Activated CD8-positive, alpha-beta memory T cell treated with anti-CD3 and anti-CD28 coated beads for 1 hour (primary cell): Measurements from ENCODE around the gene UBE3D.
"Not testable (repeated sequence)": the region's sequence is repeated elsewhere in the genome, so short reads cannot be mapped to it uniquely, and the experiment has no call there.

Experiments
- DNase-seq, 2 donors: peaks; one replicate each; pipeline ENCODE4 v3.0.0-alpha.2; 2020; ENCODE audit warnings: low read depth in 1 of 2; ENCODE audit errors: extremely low read depth in 1 of 2

The UBE3D gene

DNA sequence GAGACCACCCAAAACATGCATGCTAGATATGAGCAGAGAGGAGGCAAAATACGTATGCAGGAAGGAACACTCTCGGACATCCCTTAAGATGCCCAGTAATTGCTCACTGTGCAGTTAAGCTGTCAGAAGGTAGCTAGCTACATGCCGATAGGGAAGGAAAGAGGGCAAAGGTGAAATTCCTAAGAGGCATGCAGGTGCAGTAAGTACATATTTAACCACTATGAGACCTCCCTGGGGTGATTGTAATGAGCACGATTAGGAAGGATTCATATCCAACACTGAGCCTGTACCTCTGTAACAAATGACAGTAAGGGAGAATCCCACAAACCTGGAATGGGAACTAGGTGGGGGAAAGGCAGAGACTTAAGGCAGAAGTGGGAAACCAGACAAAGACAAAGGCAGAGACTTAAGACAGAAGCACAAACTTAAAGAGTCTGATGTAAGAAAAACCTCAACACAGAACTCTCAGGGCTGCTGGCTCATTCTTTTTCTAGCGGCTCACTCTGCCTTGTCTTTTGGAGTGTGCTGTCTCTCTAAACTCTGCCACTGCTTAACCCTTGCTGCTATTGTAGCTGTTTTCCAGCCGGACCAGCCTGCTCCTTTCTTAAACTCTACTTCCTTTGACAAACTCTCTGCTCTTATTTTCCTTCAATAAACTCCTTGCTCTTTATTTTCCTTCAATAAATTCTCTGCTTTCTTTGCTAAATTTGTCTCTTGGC is 148.1 kb downstream of the UBE3D start:
- no peak for DNase-seq

DNA sequence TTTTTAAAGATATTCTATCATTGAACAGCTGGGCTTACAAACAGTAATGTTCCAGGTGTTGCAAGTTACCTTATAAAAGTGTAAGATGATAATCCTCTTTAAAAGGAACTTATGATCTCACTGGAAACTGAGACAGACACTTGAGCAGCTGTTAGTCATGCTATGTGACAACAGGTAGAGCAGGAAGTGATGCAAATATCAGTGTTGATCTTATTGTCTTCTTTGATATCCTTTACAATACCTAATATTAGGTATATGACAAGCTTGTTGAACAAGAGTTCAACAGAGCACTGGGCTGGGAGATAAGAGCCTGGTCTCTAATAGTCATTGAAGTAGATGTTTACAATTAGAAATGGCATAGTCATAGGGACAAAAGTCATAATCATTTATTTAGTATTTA is 150.0 kb downstream of the UBE3D start:
- DNase-seq, result no peak

- DNase-seq, result no peak
Observed at GRCh38 chr6:82914511-82914910, 151.1 kb downstream of the UBE3D start.

DNA sequence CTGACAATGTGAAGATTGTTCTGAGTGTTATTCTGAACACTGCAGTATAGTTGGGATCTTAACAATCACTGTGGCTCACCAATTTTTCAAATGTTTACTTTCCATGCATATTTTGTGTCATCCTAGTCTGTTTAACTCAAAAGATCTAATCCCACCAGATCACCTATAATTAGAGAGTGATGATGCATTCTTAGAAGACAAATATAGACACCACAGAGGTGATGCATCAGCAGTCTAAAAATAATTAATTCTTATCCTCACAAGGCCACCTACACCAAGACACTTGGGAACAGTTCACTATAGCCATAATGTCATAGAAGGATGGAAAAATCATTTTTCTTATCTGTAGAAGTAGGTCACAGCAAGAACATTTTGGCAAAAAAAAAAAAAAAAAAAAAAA is 154.8 kb downstream of the UBE3D start:
- DNase-seq, result no peak

- no peak for DNase-seq
Observed at GRCh38 chr6:82910395-82910794, 155.2 kb downstream of the UBE3D start.

GRCh38 chr6:82909551-82909950 is 156.1 kb downstream of the UBE3D start:
- DNase-seq, result no peak

DNA sequence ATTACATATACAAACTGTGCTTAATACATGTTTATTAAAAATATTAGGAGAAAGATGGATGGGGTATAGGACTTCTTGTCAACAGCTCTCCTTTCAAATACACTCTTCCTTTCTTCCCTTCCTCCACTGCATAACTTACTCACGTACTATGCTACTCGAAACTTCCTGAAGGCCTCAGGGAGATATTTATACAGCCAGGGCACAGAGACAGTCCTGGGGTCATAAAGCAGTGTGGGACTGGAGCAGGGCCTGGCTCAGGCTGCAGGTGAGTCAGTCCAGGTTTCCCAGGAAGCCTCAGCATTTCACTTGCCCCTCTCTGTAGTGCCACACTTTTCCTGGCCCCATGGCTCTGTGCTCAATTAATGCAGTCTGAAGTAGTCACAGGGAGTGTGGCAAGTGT is 157.0 kb downstream of the UBE3D start:
- no peak for DNase-seq

DNA sequence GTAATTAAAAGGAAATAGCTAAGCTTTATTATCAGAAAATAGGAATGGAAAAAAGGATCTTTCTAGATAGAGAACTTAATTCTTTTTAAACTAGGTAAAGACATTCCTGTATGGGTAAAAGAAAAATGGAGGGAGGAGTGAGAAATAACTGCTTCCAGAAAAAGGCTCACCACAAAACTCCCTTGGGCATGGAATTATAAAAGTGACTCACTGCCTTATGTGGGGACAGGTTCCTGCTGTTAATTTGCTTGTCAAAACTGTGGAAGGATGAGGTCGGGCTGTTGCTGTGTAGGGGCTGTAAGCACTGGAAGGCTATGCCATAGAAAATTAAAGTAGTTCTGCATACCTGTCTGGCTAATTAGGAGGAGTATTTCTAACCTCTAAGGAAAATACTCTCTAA is 158.7 kb downstream of the UBE3D start:
- no peak for DNase-seq

DNA sequence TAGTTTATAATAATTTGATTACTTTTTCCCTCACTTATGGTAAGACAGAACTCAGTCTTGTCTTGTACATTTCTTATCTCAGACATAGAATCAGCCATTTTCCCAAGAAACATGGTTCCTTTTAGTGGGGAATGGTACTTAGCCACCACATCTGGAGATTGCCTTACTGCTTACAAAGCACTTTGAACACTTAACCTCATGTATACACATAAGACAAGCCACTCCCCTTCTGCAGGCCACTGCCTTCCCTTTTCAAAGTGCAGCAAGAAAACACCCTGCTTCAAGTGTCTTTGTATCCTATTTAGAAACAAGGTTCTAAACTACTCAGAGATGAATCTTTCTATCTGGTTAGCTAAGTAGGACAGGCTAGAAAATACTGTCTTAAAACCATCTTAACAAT is 159.2 kb downstream of the UBE3D start:
- DNase-seq, result no peak

DNA sequence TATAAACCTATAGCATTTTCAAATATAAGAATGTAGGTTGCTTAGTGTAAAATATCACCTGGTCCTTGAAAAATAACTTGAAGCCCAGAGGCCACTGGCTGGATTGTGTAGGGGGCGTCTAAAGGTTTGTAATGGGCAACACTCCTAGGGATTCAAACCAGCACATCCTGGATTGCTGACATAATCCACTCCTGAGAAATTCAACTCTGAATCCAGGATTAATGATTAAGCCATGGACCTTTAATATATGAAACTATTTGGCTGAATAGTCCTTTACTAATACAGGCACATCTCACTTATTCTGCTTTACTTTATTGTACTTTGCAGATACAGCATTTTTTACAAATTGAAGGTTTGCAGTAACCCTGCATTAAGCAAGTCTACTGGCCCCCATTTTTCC is 160.8 kb downstream of the UBE3D start:
- no peak for DNase-seq

- DNase-seq, result no peak
Observed at GRCh38 chr6:82904257-82904656, 161.4 kb downstream of the UBE3D start.

- DNase-seq, result no peak
Observed at GRCh38 chr6:82902290-82902689, 163.4 kb downstream of the UBE3D start.

GRCh38 chr6:82894653-82895259 is 170.9 kb downstream of the UBE3D start:
- DNase-seq, result no peak

GRCh38 chr6:82893889-82894652 is 171.6 kb downstream of the UBE3D start:
- DNase-seq, result no peak

GRCh38 chr6:82891503-82891902 is 174.1 kb downstream of the UBE3D start:
- DNase-seq, result not testable (repeated sequence)

- no peak for DNase-seq
Observed at GRCh38 chr6:82891076-82891475, 174.6 kb downstream of the UBE3D start.

GRCh38 chr6:82890240-82890639 is 175.4 kb downstream of the UBE3D start:
- no peak for DNase-seq

DNA sequence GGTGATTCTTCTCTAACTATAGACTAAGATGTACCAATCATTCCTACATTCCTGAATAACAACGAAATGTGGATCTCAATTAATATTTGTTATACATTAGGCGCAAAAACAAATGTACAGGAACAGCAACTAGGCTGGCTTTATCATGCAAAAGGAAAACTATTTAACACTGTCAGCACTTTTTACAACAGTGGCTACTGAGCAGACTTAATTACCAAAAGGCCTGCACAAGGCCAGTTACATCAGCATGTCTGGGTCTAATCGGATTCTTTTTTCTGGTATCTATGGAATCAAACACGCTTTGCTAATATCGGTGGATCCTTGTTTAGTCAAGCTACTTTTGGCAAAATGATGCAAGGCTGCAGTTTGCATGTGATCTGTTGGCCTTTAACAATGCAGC is 176.5 kb downstream of the UBE3D start:
- no peak for DNase-seq

DNA sequence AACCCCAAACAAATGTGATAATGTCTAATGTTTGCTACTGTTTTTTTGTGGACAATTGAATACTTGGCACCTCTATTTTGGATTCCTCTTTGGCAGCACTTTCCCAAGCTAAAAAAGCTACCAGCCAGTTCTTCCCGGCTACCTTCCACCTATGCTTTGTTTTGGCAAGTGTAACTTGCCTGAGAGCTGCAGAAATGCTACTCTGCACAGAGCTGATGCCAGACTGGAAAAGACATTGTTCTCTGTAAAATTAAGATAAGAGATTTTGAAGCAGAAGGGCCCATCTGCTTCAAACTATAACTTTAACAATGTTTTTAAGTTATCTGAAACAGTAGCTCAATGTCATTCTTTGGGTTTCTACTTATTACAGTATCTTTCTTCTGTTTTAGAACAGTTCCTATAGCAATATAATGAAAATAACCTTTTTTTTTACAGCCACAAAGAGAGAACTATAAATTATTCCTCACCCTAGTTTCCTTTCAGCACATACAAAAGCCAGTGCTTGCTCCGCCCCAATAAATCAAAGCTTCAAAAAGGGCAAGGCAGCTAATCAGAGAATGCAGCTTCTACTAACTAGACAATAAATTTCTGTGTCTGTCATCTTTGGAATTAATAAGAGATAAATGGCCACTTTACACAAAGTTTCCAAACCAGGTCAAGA is 183.1 kb downstream of the UBE3D start:
- no peak for DNase-seq

DNA sequence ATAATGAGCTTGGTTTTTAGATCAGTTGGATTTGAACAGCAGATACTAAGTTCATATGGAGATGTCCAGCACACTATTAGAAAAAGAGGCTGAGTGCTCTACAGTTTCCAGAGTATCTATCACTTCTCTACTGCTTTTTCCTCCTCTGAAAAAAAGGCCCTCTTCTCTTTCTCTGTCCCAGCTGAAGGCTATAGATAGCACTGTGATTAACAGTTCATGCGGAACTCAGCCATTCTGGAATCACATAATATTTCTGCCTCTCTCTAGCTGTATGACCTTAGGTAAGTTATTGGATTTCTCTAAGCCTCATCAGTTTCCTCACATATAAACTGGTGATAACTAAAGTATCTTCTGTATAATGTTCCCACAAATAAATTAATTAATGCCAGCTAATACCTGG is 184.1 kb downstream of the UBE3D start:
- no peak for DNase-seq

DNA sequence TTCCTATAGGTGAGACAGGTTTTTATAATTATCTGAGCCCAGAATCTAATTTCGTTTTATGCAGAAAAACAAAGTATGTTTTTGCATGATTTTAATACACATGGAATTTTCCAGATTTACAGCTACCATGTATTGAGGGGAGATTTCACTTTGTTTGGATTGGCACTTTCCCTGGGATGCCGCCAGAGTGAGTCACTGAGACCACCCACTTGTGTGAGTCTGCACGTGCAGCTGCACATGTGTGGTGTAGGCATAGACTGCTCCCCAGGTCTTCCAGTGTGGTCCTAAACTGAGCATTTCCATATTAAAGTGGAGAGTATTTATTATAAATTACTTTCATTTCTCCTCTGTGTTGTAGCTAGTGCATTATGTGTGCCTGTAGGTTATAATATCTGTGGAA is 186.8 kb downstream of the UBE3D start:
- DNase-seq, result no peak
